PC-3 (cell line): Measurements from ENCODE around the gene GPATCH3. TPM values are rescaled to one million over a fixed set of nuclear protein-coding genes. Genes with fewer than 3 reads are reported as not detected.
A peak's percentile ranks its signal among the peaks of the same experiment; 100 is the strongest.
"Not testable (repeated sequence)": the region's sequence is repeated elsewhere in the genome, so short reads cannot be mapped to it uniquely, and the experiment has no call there.

Source experiments
- ATAC-seq: fragments of 200-7000 bp; cut with Tn5 transposase; 2 replicates; pipeline ENCODE4 v1.9.1; 2020; ENCODE audit warnings: mild to moderate bottlenecking, moderate library complexity
- BruUV-seq: library from RNA; stranded (reverse); fragments of 400-500 nt; replicated peaks from 2 replicates; lab custom pipeline; 2021; lab: Mats Ljungman, UMichigan
- CTCF ChIA-PET: fragments of 300-600 bp; sonication (Branson Sonifier 250); formaldehyde crosslinking; loops from one replicate; lab custom pipeline; 2022; ENCODE audit warnings: antibody characterized with exemption; lab: Charles Lee
- POLR2A ChIA-PET: fragments of 300-600 bp; sonication (Branson Sonifier 250); formaldehyde crosslinking; loops from one replicate; lab custom pipeline; 2022; ENCODE audit warnings: antibody characterized with exemption; ENCODE audit not compliant: unreplicated experiment; lab: Charles Lee
- DNase-seq: peaks from one replicate; pipeline ENCODE4 v3.0.0-alpha.2; 2015
- H2AFZ ChIP-seq: fragments of 300-600 bp; sonication (generic); 2 replicates; pipeline ENCODE4 v1.6.0; 2016; ENCODE audit warnings: antibody characterized with exemption, low read length
- H3F3A ChIP-seq: fragments of 300-600 bp; sonication (generic); one replicate; pipeline ENCODE4 v1.6.0; 2017; ENCODE audit warnings: antibody characterized with exemption, low read length, control low read depth, mild to moderate bottlenecking; ENCODE audit not compliant: unreplicated experiment
- H3K27ac ChIP-seq: fragments of 300-600 bp; sonication (generic); 2 replicates; pipeline ENCODE4 v1.5.1; 2016; ENCODE audit warnings: mild to moderate bottlenecking, low read length
- H3K27me3 ChIP-seq: fragments of 300-600 bp; sonication (generic); 2 replicates; pipeline ENCODE4 v1.6.1; 2016; ENCODE audit warnings: low read length, mixed read lengths
- H3K36me3 ChIP-seq: fragments of 300-600 bp; sonication (generic); 2 replicates; pipeline ENCODE4 v1.6.1; 2016; ENCODE audit warnings: low read depth, mixed run types, low read length, mixed read lengths
- H3K4me1 ChIP-seq: fragments of 300-600 bp; sonication (generic); 2 replicates; pipeline ENCODE4 v1.5.1; 2016; ENCODE audit warnings: low read length; ENCODE audit not compliant: insufficient read depth
- H3K4me2 ChIP-seq: fragments of 300-600 bp; sonication (generic); 2 replicates; pipeline ENCODE4 v1.6.0; 2016; ENCODE audit warnings: low read length
- H3K4me3 ChIP-seq: fragments of 300-600 bp; sonication (generic); 2 replicates; pipeline ENCODE4 v1.5.1; 2016; ENCODE audit warnings: mild to moderate bottlenecking, low read length, mixed read lengths
- H3K79me2 ChIP-seq: fragments of 300-600 bp; sonication (generic); 2 replicates; pipeline ENCODE4 v1.6.1; 2017; ENCODE audit warnings: low read length, mixed read lengths
- H3K9ac ChIP-seq: fragments of 300-600 bp; sonication (generic); 2 replicates; pipeline ENCODE4 v1.6.0; 2016; ENCODE audit warnings: mild to moderate bottlenecking, low read length
- H3K9me2 ChIP-seq: fragments of 300-600 bp; sonication (generic); replicated peaks from 2 replicates; pipeline ENCODE4 v1.6.1; 2016; ENCODE audit warnings: mixed run types, low read length, mixed read lengths
- H3K9me3 ChIP-seq: fragments of 300-600 bp; sonication (generic); 2 replicates; pipeline ENCODE4 v1.6.1; 2016; ENCODE audit warnings: low read length, mixed read lengths
- H4K20me1 ChIP-seq: fragments of 300-600 bp; sonication (generic); 2 replicates; pipeline ENCODE4 v1.6.1; 2016; ENCODE audit warnings: low read length, mixed read lengths
- CTCF ChIP-seq: fragments of 300-600 bp; sonication (generic); conservative IDR thresholded peaks from 2 replicates; pipeline ENCODE4 v1.5.1; 2017; ENCODE audit warnings: antibody characterized with exemption, low read depth, mild to moderate bottlenecking, low read length
- EZH2 ChIP-seq: fragments of 300-600 bp; sonication (generic); IDR thresholded peaks from one replicate; pipeline ENCODE4 v1.6.1; 2017; ENCODE audit warnings: antibody characterized with exemption, mild to moderate bottlenecking, low read length; ENCODE audit not compliant: unreplicated experiment
- EZH2phosphoT487 ChIP-seq: fragments of 300-600 bp; sonication (generic); IDR thresholded peaks from 2 replicates; pipeline ENCODE4 v1.6.1; 2018; ENCODE audit warnings: mild to moderate bottlenecking, antibody characterized with exemption, low read length, borderline replicate concordance
- intact Hi-C: fragments of 100-400 bp; cut with micrococcal nuclease; formaldehyde crosslinking; loops from 2 replicates; pipeline ENCODE4 v1.9.0; 2023
- total RNA-seq: library from RNA; depleted of rRNA; stranded (reverse); fragments of >200 nt; gene quantifications from 2 replicates; pipeline ENCODE4 v1.2.3, GENCODE V29; 2014

The GPATCH3 gene
- total RNA-seq, 1 experiment from 2014 or later: 18.8 TPM

- Histone ChIP-seq H3K9me3 (no peaks in the 10 kb centered on the region), H3K4me3 (no peak overlapping the region), H3F3A (peaks cover 9% of the 10 kb centered on the region), H3K27ac (no peak overlapping the region), H3K9ac (no peak overlapping the region), H3K36me3 (peaks cover 37% of the 10 kb centered on the region), H3K4me1 (peaks cover 31% of the 10 kb centered on the region), H3K9me2 (no peaks in the 10 kb centered on the region), H3K79me2 (peaks cover 8% of the 10 kb centered on the region; the same call in 1 of the 2 replicates), H3K27me3 (no peaks in the 10 kb centered on the region), H2AFZ (no peak overlapping the region), H4K20me1 (no peaks in the 10 kb centered on the region), H3K4me2 (no peak overlapping the region)
- BruUV-seq: no TSS peak
- TF ChIP-seq EZH2phosphoT487 (no peak), EZH2 (no peak), CTCF (no peak)
- POLR2A ChIA-PET: no interaction called here
- intact Hi-C loops: loop anchor here (5.0 kb wide), 1 partner anchor 67 kb away; no protein-coding TSS in a partner anchor
- DNase-seq (no peak), ATAC-seq (no peak)
- CTCF ChIA-PET: no interaction called here
Observed at GRCh38 chr1:26879793-26880192, 20.5 kb downstream of the GPATCH3 start.

GRCh38 chr1:26877326-26877725 is 22.9 kb downstream of the GPATCH3 start:
- Histone ChIP-seq H3K9me3 (no peaks in the 10 kb centered on the region), H3K27me3 (no peaks in the 10 kb centered on the region), H3K27ac (peak overlapping the region; percentile 92), H3K4me2 (peak overlapping the region; percentile 81), H3K9me2 (no peaks in the 10 kb centered on the region), H3K4me1 (peaks cover 43% of the 10 kb centered on the region), H3K4me3 (peak overlapping the region; percentile 49), H2AFZ (no peak overlapping the region), H3K36me3 (peaks cover 20% of the 10 kb centered on the region; the same call in 1 of the 2 replicates), H4K20me1 (no peaks in the 10 kb centered on the region), H3F3A (peaks cover 9% of the 10 kb centered on the region), H3K9ac (peak overlapping the region; percentile 72), H3K79me2 (peaks cover 4% of the 10 kb centered on the region; the same call in 1 of the 2 replicates)
- ATAC-seq (peak; percentile 44), DNase-seq (peak; percentile 88)
- no TSS peak for BruUV-seq
- ChIA-PET CTCF (no interaction called here), POLR2A (no interaction called here)
- TF ChIP-seq EZH2phosphoT487 (no peak), CTCF (no peak), EZH2 (no peak)
- intact Hi-C loops: loop anchor here (5.0 kb wide), 1 partner anchor 65 kb away; no protein-coding TSS in a partner anchor

GRCh38 chr1:26874896-26875295 is 25.4 kb downstream of the GPATCH3 start:
- H3K9me3 ChIP-seq: no peaks in the 10 kb centered on the region
- H3K27ac ChIP-seq: peak overlapping the region; percentile 63
- H3K27me3 ChIP-seq: no peaks in the 10 kb centered on the region
- H3K4me3 ChIP-seq: no peak overlapping the region
- ChIA-PET CTCF (no interaction called here), POLR2A (interaction anchor here (0.9 kb wide), 1 partner anchor 10 kb away, joined by 7 read pairs; no protein-coding TSS in a partner anchor)
- H2AFZ ChIP-seq: no peak overlapping the region
- H3K9me2 ChIP-seq: no peaks in the 10 kb centered on the region
- ATAC-seq: no peak
- intact Hi-C loops: loop anchor here (5.0 kb wide), 1 partner anchor 63 kb away; no protein-coding TSS in a partner anchor
- H3K4me1 ChIP-seq: peaks cover 45% of the 10 kb centered on the region
- peaks cover 4% of the 10 kb centered on the region; the same call in 1 of the 2 replicates for H3K79me2 ChIP-seq
- no peaks in the 10 kb centered on the region for H4K20me1 ChIP-seq
- peak overlapping the region; percentile 36; the same call in 1 of the 2 replicates for H3K4me2 ChIP-seq
- H3F3A ChIP-seq: peaks cover 9% of the 10 kb centered on the region
- no TSS peak for BruUV-seq
- H3K9ac ChIP-seq: no peak overlapping the region
- DNase-seq: no peak
- TF ChIP-seq CTCF (no peak), EZH2 (no peak), EZH2phosphoT487 (no peak)
- peaks cover 12% of the 10 kb centered on the region; the same call in 1 of the 2 replicates for H3K36me3 ChIP-seq

- H3K27me3 ChIP-seq, H3K9me3 ChIP-seq, H3K27ac ChIP-seq, H3K36me3 ChIP-seq, H2AFZ ChIP-seq, intact Hi-C loops, H3F3A ChIP-seq, ATAC-seq, H3K4me3 ChIP-seq, H3K79me2 ChIP-seq, H3K4me2 ChIP-seq, BruUV-seq, H3K9me2 ChIP-seq, DNase-seq, CTCF ChIA-PET, H3K9ac ChIP-seq, H4K20me1 ChIP-seq: not testable (repeated sequence)
- peaks cover 51% of the 10 kb centered on the region for H3K4me1 ChIP-seq
- POLR2A ChIA-PET: interaction anchor here (0.7 kb wide), 1 partner anchor 33 kb away, joined by 7 read pairs; no protein-coding TSS in a partner anchor
Observed at GRCh38 chr1:26873097-26873496, 27.2 kb downstream of the GPATCH3 start.
